Liver (tissue), 3 donors: ENCODE measurements around the gene BTRC.

Source experiments
- EGR1 ChIP-seq, 2 donors: IDR thresholded peaks; 2 replicates each; pipeline ENCODE4 v1.6.1; 2016 to 2018; ENCODE audit warnings: antibody characterized with exemption in 2 of 2, low read depth in 2 of 2
- GABPA ChIP-seq, 2 donors: IDR thresholded peaks in 1 of 2; conservative IDR thresholded peaks in 1 of 2; 2 replicates each; pipeline ENCODE4 v1.6.1; 2016; ENCODE audit warnings: antibody characterized with exemption in 2 of 2, mild to moderate bottlenecking in 1 of 2, moderate library complexity in 1 of 2
- HNF4A ChIP-seq, 2 donors: conservative IDR thresholded peaks; 2 replicates each; pipeline ENCODE4 v1.6.1; 2016; ENCODE audit warnings: antibody characterized with exemption in 2 of 2, mild to moderate bottlenecking in 2 of 2
- JUND ChIP-seq, 2 donors: IDR thresholded peaks; 2 replicates each; pipeline ENCODE4 v1.6.1; 2016; ENCODE audit warnings: antibody characterized with exemption in 2 of 2
- RAD21 ChIP-seq, 2 donors: IDR thresholded peaks; 2 replicates each; pipeline ENCODE4 v1.6.1; 2016; ENCODE audit warnings: antibody characterized with exemption in 2 of 2, mild to moderate bottlenecking in 2 of 2
- RXRA ChIP-seq, 2 donors: IDR thresholded peaks; 2 replicates each; pipeline ENCODE4 v1.6.1; 2017 to 2018; ENCODE audit warnings: antibody characterized with exemption in 2 of 2, mild to moderate bottlenecking in 1 of 2
- TAF1 ChIP-seq: conservative IDR thresholded peaks from 2 replicates; pipeline ENCODE4 v1.6.1; 2016; ENCODE audit warnings: antibody characterized with exemption, mild to moderate bottlenecking
- YY1 ChIP-seq: IDR thresholded peaks from 2 replicates; pipeline ENCODE4 v1.6.1; 2016; ENCODE audit warnings: antibody characterized with exemption, mild to moderate bottlenecking
- TF ChIP-seq, protein P1 (sequence below): fragments of 150-350 bp; IDR thresholded peaks from 2 replicates; pipeline ENCODE4 v1.5.1; 2017; ENCODE audit warnings: improper control_type of control experiment, low read depth, low read length; ENCODE audit not compliant: missing input control
- donor health status: healthy.
- donor health status: healthy.

DNA sequence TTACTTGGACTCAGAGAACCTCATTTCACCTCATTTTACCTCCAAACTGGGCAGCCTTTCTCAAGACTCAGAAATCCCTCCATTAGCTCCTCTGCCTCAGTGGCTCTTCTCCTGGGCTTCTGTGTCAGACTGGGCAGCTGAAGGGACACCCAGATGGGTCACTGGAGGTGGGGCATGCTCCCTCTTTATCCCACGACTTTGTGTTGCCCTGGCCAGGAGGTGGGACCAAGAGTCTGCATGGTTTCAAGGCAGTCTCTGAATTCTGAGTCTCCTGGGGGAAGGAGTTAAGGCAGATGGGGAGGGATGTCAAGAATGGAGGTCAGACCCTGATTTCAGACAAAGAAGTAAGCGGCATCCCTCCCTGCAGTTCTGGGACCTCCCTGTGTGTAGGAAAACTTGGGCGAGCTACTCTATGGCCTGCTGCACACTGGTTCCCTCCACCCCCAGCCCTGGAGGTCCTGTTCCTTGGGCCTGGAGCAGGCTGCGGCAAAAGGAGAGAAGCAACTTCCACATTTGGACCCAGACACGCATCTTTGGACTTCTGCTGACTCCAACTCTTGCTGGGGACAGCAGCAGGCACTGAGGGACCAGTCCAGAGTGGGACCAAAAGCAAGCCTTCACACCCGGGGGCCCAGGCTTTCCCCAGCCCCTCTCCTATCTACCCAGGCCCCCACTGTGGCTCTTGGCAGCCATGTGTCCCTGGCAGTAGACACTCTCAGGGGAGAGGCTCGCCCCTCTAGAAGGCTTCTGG is 223.3 kb downstream of the BTRC start:
- TF ChIP-seq, protein P1, sequence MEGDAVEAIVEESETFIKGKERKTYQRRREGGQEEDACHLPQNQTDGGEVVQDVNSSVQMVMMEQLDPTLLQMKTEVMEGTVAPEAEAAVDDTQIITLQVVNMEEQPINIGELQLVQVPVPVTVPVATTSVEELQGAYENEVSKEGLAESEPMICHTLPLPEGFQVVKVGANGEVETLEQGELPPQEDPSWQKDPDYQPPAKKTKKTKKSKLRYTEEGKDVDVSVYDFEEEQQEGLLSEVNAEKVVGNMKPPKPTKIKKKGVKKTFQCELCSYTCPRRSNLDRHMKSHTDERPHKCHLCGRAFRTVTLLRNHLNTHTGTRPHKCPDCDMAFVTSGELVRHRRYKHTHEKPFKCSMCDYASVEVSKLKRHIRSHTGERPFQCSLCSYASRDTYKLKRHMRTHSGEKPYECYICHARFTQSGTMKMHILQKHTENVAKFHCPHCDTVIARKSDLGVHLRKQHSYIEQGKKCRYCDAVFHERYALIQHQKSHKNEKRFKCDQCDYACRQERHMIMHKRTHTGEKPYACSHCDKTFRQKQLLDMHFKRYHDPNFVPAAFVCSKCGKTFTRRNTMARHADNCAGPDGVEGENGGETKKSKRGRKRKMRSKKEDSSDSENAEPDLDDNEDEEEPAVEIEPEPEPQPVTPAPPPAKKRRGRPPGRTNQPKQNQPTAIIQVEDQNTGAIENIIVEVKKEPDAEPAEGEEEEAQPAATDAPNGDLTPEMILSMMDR, result no peak
- no peak for TF ChIP-seq RXRA (IDR thresholded peaks at IDR 0.05)
- no peak for TF ChIP-seq RAD21 (IDR thresholded peaks at IDR 0.05)
- no peak for TF ChIP-seq GABPA (IDR thresholded peaks at IDR 0.05 in 1 of 2, conservative IDR thresholded peaks at IDR 0.05 in 1 of 2)
- TF ChIP-seq HNF4A (conservative IDR thresholded peaks at IDR 0.05), result no peak
- TF ChIP-seq JUND (IDR thresholded peaks at IDR 0.05), result no peak
- TF ChIP-seq TAF1, result no peak
- no peak for TF ChIP-seq YY1
- no peak for TF ChIP-seq EGR1 (IDR thresholded peaks at IDR 0.05; ENCODE audit: low read depth in 2 of 2)
